Keratinocyte (primary cell): ENCODE data around the gene UPF1. TPM values are rescaled to one million over a fixed set of nuclear protein-coding genes. Genes with fewer than 3 reads are reported as not detected.

Experiments
- DNase-seq: peaks from one replicate; pipeline ENCODE4 v3.0.0-alpha.2; 2011; ENCODE audit warnings: low read depth, missing footprints, low spot score
- FAIRE-seq: peaks from 2 replicates; lab custom pipeline; 2011; peaks lifted over from hg19 to GRCh38; lab: Jason Lieb, UNC
- H2AFZ ChIP-seq: 2 replicates; pipeline ENCODE4 v1.6.0; 2012; ENCODE audit warnings: low read length, control low read depth, inconsistent platforms; ENCODE audit not compliant: control insufficient read depth
- H3K27ac ChIP-seq: 2 replicates; pipeline ENCODE4 v1.5.1; 2011; ENCODE audit warnings: low read length; ENCODE audit not compliant: control insufficient read depth, insufficient read depth
- H3K27me3 ChIP-seq: 3 replicates; pipeline ENCODE4 v1.6.0; 2011; ENCODE audit warnings: low read length; ENCODE audit not compliant: control insufficient read depth, insufficient read depth; ENCODE audit errors: extremely low read depth
- H3K36me3 ChIP-seq, 2 experiments: 2 replicates in 1 of 2; 3 replicates in 1 of 2; pipeline ENCODE4 v1.5.1; 2011; ENCODE audit warnings: low read length in 2 of 2, mild to moderate bottlenecking in 1 of 2; ENCODE audit not compliant: control insufficient read depth in 2 of 2, insufficient read depth in 2 of 2; ENCODE audit errors: extremely low read depth in 1 of 2
- H3K4me1 ChIP-seq: 3 replicates; pipeline ENCODE4 v1.5.1; 2011; ENCODE audit warnings: low read length; ENCODE audit not compliant: control insufficient read depth, insufficient read depth; ENCODE audit errors: extremely low read depth
- H3K4me2 ChIP-seq: 3 replicates; pipeline ENCODE4 v1.6.0; 2011; ENCODE audit warnings: low read depth, low read length; ENCODE audit not compliant: control insufficient read depth, insufficient read depth; ENCODE audit errors: extremely low read depth
- H3K4me3 ChIP-seq, 3 experiments: fragments of 200-600 bp in 1 of 3; sonication (generic) in 1 of 3; 2 replicates in 2 of 3; 3 replicates in 1 of 3; pipeline ENCODE4 v1.5.1; 2011 to 2016; ENCODE audit warnings: low read length in 3 of 3, mild to moderate bottlenecking in 3 of 3, control low read depth in 2 of 3, inconsistent platforms in 1 of 3, low read depth in 1 of 3, mixed read lengths in 1 of 3, mixed run types in 1 of 3, moderate library complexity in 1 of 3; ENCODE audit not compliant: control insufficient read depth in 2 of 3, insufficient read depth in 2 of 3; ENCODE audit errors: extremely low read depth in 1 of 3
- H3K79me2 ChIP-seq: 2 replicates; pipeline ENCODE4 v1.6.0; 2012; ENCODE audit warnings: low read length; ENCODE audit not compliant: control insufficient read depth, insufficient read depth
- H3K9ac ChIP-seq: 3 replicates; pipeline ENCODE4 v1.6.0; 2011; ENCODE audit warnings: low read length; ENCODE audit not compliant: control insufficient read depth, insufficient read depth; ENCODE audit errors: extremely low read depth
- H3K9me1 ChIP-seq: 3 replicates; pipeline ENCODE4 v1.6.0; 2011; ENCODE audit warnings: low read length; ENCODE audit not compliant: control insufficient read depth, insufficient read depth; ENCODE audit errors: extremely low read depth
- H3K9me3 ChIP-seq: 2 replicates; pipeline ENCODE4 v1.5.1; 2012; ENCODE audit warnings: low read depth, low read length; ENCODE audit not compliant: control insufficient read depth
- H4K20me1 ChIP-seq: 3 replicates; pipeline ENCODE4 v1.6.0; 2011; ENCODE audit warnings: low read length; ENCODE audit not compliant: control insufficient read depth, insufficient read depth; ENCODE audit errors: extremely low read depth
- CTCF ChIP-seq, 3 experiments: IDR thresholded peaks in 1 of 3; conservative IDR thresholded peaks in 1 of 3; optimal IDR thresholded peaks in 1 of 3; 2 replicates in 2 of 3; 3 replicates in 1 of 3; pipeline versions ENCODE3 to v1.5.1; 2011; ENCODE audit warnings: low read length in 3 of 3, mild to moderate bottlenecking in 3 of 3, moderate library complexity in 2 of 3, control low read depth in 1 of 3, inconsistent platforms in 1 of 3; ENCODE audit not compliant: insufficient read depth in 2 of 3; ENCODE audit errors: extremely low read depth in 1 of 3
- EZH2 ChIP-seq: IDR thresholded peaks from one replicate; pipeline ENCODE4 v1.6.1; 2012; ENCODE audit warnings: inconsistent platforms, mild to moderate bottlenecking, low read length, moderate library complexity
- dilution Hi-C: fragments of 300-500 bp; cut with MboI; formaldehyde crosslinking; loops from one replicate; pipeline ENCODE4 v1.7.0; 2020; ENCODE audit warnings: low sequenced_read_pairs; ENCODE audit not compliant: extremely low pct_ligation_motif_present
- polyA plus RNA-seq, 5 experiments: library from polyadenylated mRNA; depleted of rRNA in 3 of 5; stranded (reverse) in 3 of 5; stranded (forward) in 1 of 5; unstranded in 1 of 5; fragments of >200 nt; gene quantifications; 1 replicate in 1 of 5; 2 replicates in 3 of 5; 3 replicates in 1 of 5; pipeline versions ENCODE4 v1.2.1 to v1.2.3, GENCODE V29; 2011 to 2012; ENCODE audit warnings: missing spikeins in 2 of 5, low read depth in 1 of 5, low replicate concordance in 1 of 5

UPF1 gene
- polyA plus RNA-seq, 1 donor (not counting 4 experiments of a cell fraction or from before 2014, with no cell fraction given) = 33.7 TPM

- H2AFZ ChIP-seq = no peak overlapping the region
- no peak overlapping the region for H3K4me3 ChIP-seq
- dilution Hi-C loops = no loop called here
- no peaks in the 10 kb centered on the region for H3K79me2 ChIP-seq
- H3K4me1 ChIP-seq = no peaks in the 10 kb centered on the region
- no peak for FAIRE-seq
- no peaks in the 10 kb centered on the region for H3K36me3 ChIP-seq
- DNase-seq = no peak
- H3K9ac ChIP-seq = no peak overlapping the region
- H3K27me3 ChIP-seq = peaks cover 50% of the 10 kb centered on the region
- H3K9me3 ChIP-seq = no peaks in the 10 kb centered on the region
- TF ChIP-seq EZH2 (no peak), CTCF (optimal IDR thresholded peaks at IDR 0.05 in 1 of 3, IDR thresholded peaks at IDR 0.05 in 1 of 3, conservative IDR thresholded peaks at IDR 0.05 in 1 of 3; ENCODE audit: extremely low read depth in 1 of 3, insufficient read depth in 2 of 3, low read length in 3 of 3) (no peak)
- H3K4me2 ChIP-seq = peak overlapping the region; percentile 41
- H4K20me1 ChIP-seq = no peaks in the 10 kb centered on the region
- H3K9me1 ChIP-seq = no peaks in the 10 kb centered on the region
- no peak overlapping the region for H3K27ac ChIP-seq
Observed at GRCh38 chr19:18795540-18795939, 36.2 kb upstream of the UPF1 start.

GRCh38 chr19:18796239-18796638, 35.5 kb upstream of the UPF1 start:
- H3K79me2 ChIP-seq = no peaks in the 10 kb centered on the region
- dilution Hi-C loops = no loop called here
- H2AFZ ChIP-seq = no peak overlapping the region
- TF ChIP-seq EZH2 (no peak), CTCF (optimal IDR thresholded peaks at IDR 0.05 in 1 of 3, IDR thresholded peaks at IDR 0.05 in 1 of 3, conservative IDR thresholded peaks at IDR 0.05 in 1 of 3; ENCODE audit: extremely low read depth in 1 of 3, insufficient read depth in 2 of 3, low read length in 3 of 3) (no peak)
- no peak overlapping the region for H3K4me3 ChIP-seq
- no peaks in the 10 kb centered on the region for H3K4me1 ChIP-seq
- H3K36me3 ChIP-seq = no peaks in the 10 kb centered on the region
- FAIRE-seq (no peak), DNase-seq (no peak)
- H3K9me3 ChIP-seq = no peaks in the 10 kb centered on the region
- H3K27ac ChIP-seq = no peak overlapping the region
- no peak overlapping the region for H3K9ac ChIP-seq
- H3K27me3 ChIP-seq = peaks cover 50% of the 10 kb centered on the region
- H4K20me1 ChIP-seq = no peaks in the 10 kb centered on the region
- no peaks in the 10 kb centered on the region for H3K9me1 ChIP-seq
- no peak overlapping the region for H3K4me2 ChIP-seq
